OCI-LY1 (cell line): Measurements from ENCODE around the gene AMPD2.

Experiments used
- H2AFZ ChIP-seq: fragments of 200-600 bp; sonication (generic), shearing (Covaris generic); 2 replicates; pipeline ENCODE4 v1.6.0; 2014; ENCODE audit warnings: antibody characterized with exemption, mild to moderate bottlenecking, low read length
- H3F3A ChIP-seq: fragments of 200-600 bp; sonication (generic), shearing (Covaris generic); 2 replicates; pipeline ENCODE4 v1.6.0; 2014; ENCODE audit warnings: mild to moderate bottlenecking, antibody characterized with exemption, low read length, moderate library complexity; ENCODE audit not compliant: insufficient read depth
- H3K27ac ChIP-seq: fragments of 200-600 bp; sonication (generic); 2 replicates; pipeline ENCODE4 v1.5.1; 2014; ENCODE audit warnings: low read length, mixed run types, mild to moderate bottlenecking, low read depth; ENCODE audit not compliant: poor library complexity, severe bottlenecking
- H3K27me3 ChIP-seq: fragments of 200-600 bp; sonication (generic); 2 replicates; pipeline ENCODE4 v1.6.0; 2014; ENCODE audit warnings: antibody characterized with exemption, mild to moderate bottlenecking, low read length, moderate library complexity; ENCODE audit not compliant: insufficient read depth
- H3K36me3 ChIP-seq: fragments of 200-600 bp; sonication (generic); 2 replicates; pipeline ENCODE4 v1.6.1; 2014; ENCODE audit warnings: mild to moderate bottlenecking, antibody characterized with exemption, low read length, moderate library complexity, mixed read lengths; ENCODE audit not compliant: insufficient read depth
- H3K4me1 ChIP-seq: fragments of 200-600 bp; sonication (generic); 2 replicates; pipeline ENCODE4 v1.5.1; 2014; ENCODE audit warnings: mild to moderate bottlenecking, low read length, moderate library complexity; ENCODE audit not compliant: insufficient read depth, severe bottlenecking
- H3K4me2 ChIP-seq: fragments of 200-600 bp; sonication (generic), shearing (Covaris generic); 2 replicates; pipeline ENCODE4 v1.6.1; 2014; ENCODE audit warnings: low read length
- H3K4me3 ChIP-seq: fragments of 200-600 bp; sonication (generic); 2 replicates; pipeline ENCODE4 v1.5.1; 2014; ENCODE audit warnings: low read length, low read depth, mild to moderate bottlenecking, mixed read lengths; ENCODE audit not compliant: poor library complexity, severe bottlenecking
- H3K79me2 ChIP-seq: fragments of 200-600 bp; shearing (Covaris generic); 2 replicates; pipeline ENCODE4 v1.6.1; 2016; ENCODE audit warnings: mixed run types, low read length, mixed read lengths; ENCODE audit not compliant: insufficient read depth
- H3K9ac ChIP-seq: fragments of 200-600 bp; sonication (generic), shearing (Covaris generic); 2 replicates; pipeline ENCODE4 v1.6.1; 2014; ENCODE audit warnings: mild to moderate bottlenecking, low read length, mixed read lengths
- H3K9me2 ChIP-seq: fragments of 200-600 bp; sonication (generic), shearing (Covaris generic); 2 replicates; pipeline ENCODE4 v1.6.1; 2014; ENCODE audit warnings: low read depth, mild to moderate bottlenecking, low read length, mixed read lengths
- H3K9me3 ChIP-seq: fragments of 200-600 bp; shearing (Covaris generic); 2 replicates; pipeline ENCODE4 v1.6.1; 2014; ENCODE audit warnings: low read length, mixed read lengths
- H4K20me1 ChIP-seq: fragments of 200-600 bp; sonication (generic), shearing (Covaris generic); 2 replicates; pipeline ENCODE4 v1.6.0; 2016; ENCODE audit warnings: mild to moderate bottlenecking, low read length; ENCODE audit not compliant: insufficient read depth
- CTCF ChIP-seq: fragments of 200-600 bp; sonication (generic), shearing (Covaris generic); IDR thresholded peaks from 2 replicates; pipeline ENCODE4 v1.5.1; 2017; ENCODE audit warnings: mild to moderate bottlenecking, antibody characterized with exemption, low read length, moderate library complexity, mixed read lengths
- EZH2 ChIP-seq: fragments of 200-600 bp; sonication (generic), shearing (Covaris generic); IDR thresholded peaks from 2 replicates; pipeline ENCODE4 v1.8.0; 2017; ENCODE audit warnings: borderline replicate concordance, mixed run types, mild to moderate bottlenecking, antibody characterized with exemption, low read length, moderate library complexity, mixed read lengths

AMPD2 gene

DNA sequence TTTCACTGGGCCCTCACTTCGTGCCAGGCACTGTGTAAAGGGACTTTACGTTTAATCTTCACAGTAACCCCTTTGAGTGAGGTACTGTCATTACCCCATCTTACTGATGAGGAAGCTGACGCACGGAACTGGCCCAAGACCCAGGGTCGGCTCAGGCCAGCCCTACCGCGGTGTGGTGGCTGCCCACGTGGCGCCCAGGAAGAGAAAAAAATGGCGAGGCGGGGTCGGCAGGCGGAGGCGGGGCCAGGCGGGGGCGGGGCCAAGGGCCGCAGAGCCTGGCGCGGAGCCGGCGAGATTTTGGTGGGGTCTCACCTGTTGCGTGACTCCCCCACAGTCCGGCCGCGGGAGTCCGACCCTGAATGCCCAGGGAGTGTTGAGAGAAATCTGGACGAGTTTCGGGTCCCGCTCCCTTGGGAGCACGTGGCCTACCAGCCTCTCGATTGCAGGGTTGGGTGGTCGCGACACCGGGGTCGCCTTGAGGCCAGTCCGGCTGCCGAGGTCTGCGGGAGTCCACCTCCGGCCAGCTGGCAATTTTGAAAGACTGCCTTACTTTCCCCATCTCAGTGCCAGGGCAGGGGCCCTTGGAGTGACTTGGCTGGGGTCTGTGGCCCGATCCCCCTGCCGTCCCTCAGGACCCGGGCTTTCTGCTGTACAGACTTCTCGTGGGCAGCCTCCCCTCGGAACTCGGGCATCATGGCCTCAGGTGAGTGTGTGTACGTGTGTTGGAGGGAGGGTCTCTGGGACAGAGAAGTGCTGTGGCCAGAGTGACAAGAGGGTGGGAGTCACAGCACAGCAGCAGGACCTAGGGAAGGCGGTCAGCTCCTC, at the start of gene AMPD2, which contains the start of gene GNAT2:
Gene AMPD2, plus strand, starts transcription at position 262 of the 825 bp plus-strand sequence. CDS start 1,339 bp downstream, outside the sequence.
Gene GNAT2, minus strand, starts transcription at position 41 of the 825 bp plus-strand sequence. CDS start 6,746 bp downstream, outside the sequence.
- Histone ChIP-seq H3K9me2 (no peaks in the 10 kb centered on the region), H3K27ac (peak within 1 kb of the TSS; percentile 42)

DNA sequence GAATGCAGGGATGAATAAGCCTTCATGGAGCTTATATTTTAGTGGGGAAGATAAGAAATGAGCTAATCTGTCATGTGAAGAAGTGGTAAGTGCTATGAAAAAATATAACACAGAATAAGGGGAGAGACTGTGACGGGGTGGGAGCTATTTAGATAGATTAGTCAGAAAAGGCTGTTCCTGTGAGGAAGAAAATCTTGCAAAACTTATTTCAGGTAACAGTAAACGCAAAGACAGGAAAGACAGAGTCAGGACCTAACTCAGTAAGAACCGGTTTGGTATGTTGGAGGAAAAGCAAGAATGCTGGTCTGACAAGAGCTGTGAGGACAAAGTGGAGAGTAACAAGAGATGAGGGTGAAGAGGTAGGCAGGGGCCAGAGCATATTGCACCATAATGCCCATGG, 49.2 kb upstream of the AMPD2 start:
- Histone ChIP-seq H3K9ac (no peak overlapping the region), H3K9me2 (no peaks in the 10 kb centered on the region), H3K4me3 (no peak overlapping the region), H3K4me2 (no peak overlapping the region), H4K20me1 (no peaks in the 10 kb centered on the region), H3K9me3 (no peaks in the 10 kb centered on the region), H2AFZ (no peak overlapping the region), H3K36me3 (peaks cover 8% of the 10 kb centered on the region; the same call in 1 of the 2 replicates), H3K27me3 (no peaks in the 10 kb centered on the region), H3K27ac (no peak overlapping the region), H3K4me1 (peaks cover 20% of the 10 kb centered on the region), H3K79me2 (peaks cover 53% of the 10 kb centered on the region), H3F3A (no peaks in the 10 kb centered on the region)
- TF ChIP-seq EZH2 (no peak), CTCF (no peak)

More for the DNA sequence above, at the start of gene AMPD2, which contains the start of gene GNAT2:
- Histone ChIP-seq H3K4me3 (peak within 1 kb of the TSS; percentile 87), H4K20me1 (no peaks in the 10 kb centered on the region), H3K79me2 (no peaks in the 10 kb centered on the region), H3K9ac (peak within 1 kb of the TSS; percentile 85), H3K4me2 (peak within 1 kb of the TSS; percentile 75), H3F3A (no peaks in the 10 kb centered on the region), H2AFZ (peak within 1 kb of the TSS; percentile 16; the same call in 1 of the 2 replicates), H3K4me1 (peaks cover 51% of the 10 kb centered on the region), H3K27me3 (no peaks in the 10 kb centered on the region), H3K36me3 (no peaks in the 10 kb centered on the region), H3K9me3 (no peaks in the 10 kb centered on the region)
- no peak for TF ChIP-seq EZH2
- TF ChIP-seq CTCF, result no peak

DNA sequence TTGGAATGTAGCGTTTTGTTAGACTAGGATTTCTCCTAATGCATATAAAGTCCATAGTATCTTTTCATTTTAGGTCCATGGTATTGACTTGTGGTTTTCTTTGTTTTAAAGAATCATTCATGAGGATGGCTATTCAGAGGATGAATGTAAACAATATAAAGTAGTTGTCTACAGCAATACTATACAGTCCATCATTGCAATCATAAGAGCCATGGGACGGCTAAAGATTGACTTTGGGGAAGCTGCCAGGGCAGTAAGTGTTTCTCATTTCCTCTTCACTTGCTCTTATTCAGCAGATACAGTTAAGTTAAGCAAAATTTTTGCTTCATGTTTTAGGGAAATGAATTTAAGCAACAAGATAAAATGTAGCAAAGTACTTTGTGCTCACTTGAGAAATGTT, 45.9 kb upstream of the AMPD2 start:
- H3F3A ChIP-seq, result no peaks in the 10 kb centered on the region
- H3K9me2 ChIP-seq, result no peaks in the 10 kb centered on the region
- H3K36me3 ChIP-seq, result peaks cover 19% of the 10 kb centered on the region; the same call in 1 of the 2 replicates
- no peak overlapping the region for H3K9ac ChIP-seq
- H3K27me3 ChIP-seq, result no peaks in the 10 kb centered on the region
- no peak overlapping the region for H3K4me2 ChIP-seq
- H2AFZ ChIP-seq, result no peak overlapping the region
- TF ChIP-seq CTCF (no peak), EZH2 (no peak)
- H3K4me3 ChIP-seq, result no peak overlapping the region
- H3K27ac ChIP-seq, result no peak overlapping the region
- no peaks in the 10 kb centered on the region for H3K9me3 ChIP-seq
- peaks cover 14% of the 10 kb centered on the region for H3K4me1 ChIP-seq
- H3K79me2 ChIP-seq, result peaks cover 29% of the 10 kb centered on the region
- H4K20me1 ChIP-seq, result no peaks in the 10 kb centered on the region
